ENCODE data around the gene SLC30A3.

SLC30A3 gene

DNA sequence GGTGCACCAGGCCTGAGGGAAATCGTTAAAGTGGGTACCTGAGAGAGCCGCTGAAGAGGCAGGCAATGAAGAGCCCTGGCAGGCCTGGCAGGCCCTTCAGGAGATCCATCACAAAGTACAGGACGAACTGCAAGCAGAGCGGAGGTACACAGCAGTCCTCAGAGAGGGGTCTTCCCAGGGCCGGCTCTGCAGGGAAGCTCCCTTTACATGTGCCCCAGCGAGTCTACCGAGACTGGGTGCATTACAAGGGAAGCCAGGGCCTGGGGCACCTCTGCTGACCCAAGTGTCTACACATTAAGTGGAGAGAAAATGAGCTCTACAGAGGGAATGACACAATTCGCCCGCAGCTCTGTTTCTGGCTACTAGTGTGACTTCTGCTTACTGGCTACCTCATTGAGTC is 59.1 kb downstream of the SLC30A3 start:
- in situ Hi-C loops (cut with HindIII; ENCODE audit: low sequenced_read_pairs): no loop called here
- DNase-seq (ENCODE audit: low read depth): no peak
- TF ChIP-seq, protein P1, sequence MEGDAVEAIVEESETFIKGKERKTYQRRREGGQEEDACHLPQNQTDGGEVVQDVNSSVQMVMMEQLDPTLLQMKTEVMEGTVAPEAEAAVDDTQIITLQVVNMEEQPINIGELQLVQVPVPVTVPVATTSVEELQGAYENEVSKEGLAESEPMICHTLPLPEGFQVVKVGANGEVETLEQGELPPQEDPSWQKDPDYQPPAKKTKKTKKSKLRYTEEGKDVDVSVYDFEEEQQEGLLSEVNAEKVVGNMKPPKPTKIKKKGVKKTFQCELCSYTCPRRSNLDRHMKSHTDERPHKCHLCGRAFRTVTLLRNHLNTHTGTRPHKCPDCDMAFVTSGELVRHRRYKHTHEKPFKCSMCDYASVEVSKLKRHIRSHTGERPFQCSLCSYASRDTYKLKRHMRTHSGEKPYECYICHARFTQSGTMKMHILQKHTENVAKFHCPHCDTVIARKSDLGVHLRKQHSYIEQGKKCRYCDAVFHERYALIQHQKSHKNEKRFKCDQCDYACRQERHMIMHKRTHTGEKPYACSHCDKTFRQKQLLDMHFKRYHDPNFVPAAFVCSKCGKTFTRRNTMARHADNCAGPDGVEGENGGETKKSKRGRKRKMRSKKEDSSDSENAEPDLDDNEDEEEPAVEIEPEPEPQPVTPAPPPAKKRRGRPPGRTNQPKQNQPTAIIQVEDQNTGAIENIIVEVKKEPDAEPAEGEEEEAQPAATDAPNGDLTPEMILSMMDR (IDR thresholded peaks at IDR 0.05; ENCODE audit: low read depth, low read length, missing control alignments): no peak
- H3K4me3 ChIP-seq (ENCODE audit: low read depth, low read length): no peak overlapping the region
